ENCODE data around the gene UQCR11. TPM values are rescaled to one million over a fixed set of nuclear protein-coding genes. Genes with fewer than 3 reads are reported as not detected.

Gene UQCR11
- total RNA-seq, 2 experiments from 2014 or later = 231 TPM

- peaks cover 15% of the 10 kb centered on the region for H3K4me1 Mint-ChIP-seq (ENCODE audit: low read depth)
- no peaks in the 10 kb centered on the region for H3K27me3 Mint-ChIP-seq
- no peak overlapping the region for H3K4me3 Mint-ChIP-seq
- no peaks in the 10 kb centered on the region for H3K9me3 Mint-ChIP-seq
- DNase-seq = no peak
- no peak for TF ChIP-seq CTCF (IDR thresholded peaks at IDR 0.05)
- intact Hi-C loops (cut with micrococcal nuclease) = no loop called here
- no peak for ATAC-seq
- no peak overlapping the region for H3K27ac Mint-ChIP-seq
- ChIA-PET CTCF (interaction anchor here (0.7 to 1.0 kb wide), 2 partner anchors 86 to 174 kb away, joined by 3 read pairs; no protein-coding TSS in a partner anchor), POLR2A (interaction anchor here (0.9 kb wide), 1 partner anchor 17 kb away, joined by 3 read pairs; the partner anchor contains the start of gene UQCR11)
- peaks cover 18% of the 10 kb centered on the region for H3K36me3 Mint-ChIP-seq (ENCODE audit: low read depth)
Observed at GRCh38 chr19:1622007-1622406, 16.7 kb upstream of the UQCR11 start.

- no peak for TF ChIP-seq CTCF (IDR thresholded peaks at IDR 0.05)
- ChIA-PET POLR2A (no interaction called here), CTCF (interaction anchor here (1.8 kb wide), 1 partner anchor 51 kb away, joined by 3 read pairs; no protein-coding TSS in a partner anchor)
- Mint-ChIP-seq H3K27ac (no peak overlapping the region), H3K9me3 (no peaks in the 10 kb centered on the region), H3K4me3 (no peak overlapping the region), H3K36me3 (ENCODE audit: low read depth) (peaks cover 22% of the 10 kb centered on the region), H3K27me3 (no peaks in the 10 kb centered on the region), H3K4me1 (ENCODE audit: low read depth) (peaks cover 20% of the 10 kb centered on the region)
- ATAC-seq (no peak), DNase-seq (no peak)
- intact Hi-C loops (cut with micrococcal nuclease) = no loop called here
Observed at GRCh38 chr19:1621574-1621973, 16.3 kb upstream of the UQCR11 start.

GRCh38 chr19:1621021-1621420 is 15.8 kb upstream of the UQCR11 start:
- H3K9me3 Mint-ChIP-seq = no peaks in the 10 kb centered on the region
- intact Hi-C loops (cut with micrococcal nuclease) = no loop called here
- POLR2A ChIA-PET = no interaction called here
- CTCF ChIA-PET = interaction anchor here (1.8 kb wide), 1 partner anchor 51 kb away, joined by 3 read pairs; no protein-coding TSS in a partner anchor
- H3K4me3 Mint-ChIP-seq = no peak overlapping the region
- TF ChIP-seq CTCF (IDR thresholded peaks at IDR 0.05) = no peak
- no peaks in the 10 kb centered on the region for H3K27me3 Mint-ChIP-seq
- peaks cover 24% of the 10 kb centered on the region for H3K36me3 Mint-ChIP-seq (ENCODE audit: low read depth)
- ATAC-seq = no peak
- H3K27ac Mint-ChIP-seq = no peak overlapping the region
- no peak for DNase-seq
- peaks cover 22% of the 10 kb centered on the region for H3K4me1 Mint-ChIP-seq (ENCODE audit: low read depth)

GRCh38 chr19:1620502-1620901 is 15.2 kb upstream of the UQCR11 start:
- H3K27me3 Mint-ChIP-seq = no peaks in the 10 kb centered on the region
- POLR2A ChIA-PET = no interaction called here
- no peak for TF ChIP-seq CTCF (IDR thresholded peaks at IDR 0.05)

GRCh38 chr19:1619703-1620102 is 14.4 kb upstream of the UQCR11 start:
- DNase-seq (no peak), ATAC-seq (no peak)
- no peak for TF ChIP-seq CTCF (IDR thresholded peaks at IDR 0.05)
- no peak overlapping the region for H3K4me3 Mint-ChIP-seq
- CTCF ChIA-PET = interaction anchor here (1.8 kb wide), 1 partner anchor 53 kb away, joined by 3 read pairs; no protein-coding TSS in a partner anchor
- intact Hi-C loops (cut with micrococcal nuclease) = no loop called here
- no peak overlapping the region for H3K27ac Mint-ChIP-seq
- H3K27me3 Mint-ChIP-seq = no peaks in the 10 kb centered on the region
- H3K4me1 Mint-ChIP-seq (ENCODE audit: low read depth) = peaks cover 24% of the 10 kb centered on the region
- peaks cover 30% of the 10 kb centered on the region for H3K36me3 Mint-ChIP-seq (ENCODE audit: low read depth)
- H3K9me3 Mint-ChIP-seq = no peaks in the 10 kb centered on the region
- POLR2A ChIA-PET = no interaction called here

More at GRCh38 chr19:1620502-1620901, 15.2 kb upstream of the UQCR11 start:
- no peak for DNase-seq
- H3K9me3 Mint-ChIP-seq = no peaks in the 10 kb centered on the region
- CTCF ChIA-PET = interaction anchor here (1.8 kb wide), 1 partner anchor 52 kb away, joined by 3 read pairs; no protein-coding TSS in a partner anchor
- H3K27ac Mint-ChIP-seq = no peak overlapping the region
- H3K4me1 Mint-ChIP-seq (ENCODE audit: low read depth) = peaks cover 22% of the 10 kb centered on the region
- peaks cover 28% of the 10 kb centered on the region for H3K36me3 Mint-ChIP-seq (ENCODE audit: low read depth)
- H3K4me3 Mint-ChIP-seq = no peak overlapping the region
- no peak for ATAC-seq
- intact Hi-C loops (cut with micrococcal nuclease) = no loop called here

Data from activated CD8-positive, alpha-beta T cell treated with anti-CD3 and anti-CD28 coated beads for 36 hours (primary cell).